ENCODE results near the gene HMBS. TPM values are rescaled to one million over a fixed set of nuclear protein-coding genes. Genes with fewer than 3 reads are reported as not detected.
"Not testable (repeated sequence)": the region's sequence is repeated elsewhere in the genome, so short reads cannot be mapped to it uniquely, and the experiment has no call there.

The HMBS gene
- polyA plus RNA-seq (2012; ENCODE audit: missing spikeins), result 28.2 TPM

DNA sequence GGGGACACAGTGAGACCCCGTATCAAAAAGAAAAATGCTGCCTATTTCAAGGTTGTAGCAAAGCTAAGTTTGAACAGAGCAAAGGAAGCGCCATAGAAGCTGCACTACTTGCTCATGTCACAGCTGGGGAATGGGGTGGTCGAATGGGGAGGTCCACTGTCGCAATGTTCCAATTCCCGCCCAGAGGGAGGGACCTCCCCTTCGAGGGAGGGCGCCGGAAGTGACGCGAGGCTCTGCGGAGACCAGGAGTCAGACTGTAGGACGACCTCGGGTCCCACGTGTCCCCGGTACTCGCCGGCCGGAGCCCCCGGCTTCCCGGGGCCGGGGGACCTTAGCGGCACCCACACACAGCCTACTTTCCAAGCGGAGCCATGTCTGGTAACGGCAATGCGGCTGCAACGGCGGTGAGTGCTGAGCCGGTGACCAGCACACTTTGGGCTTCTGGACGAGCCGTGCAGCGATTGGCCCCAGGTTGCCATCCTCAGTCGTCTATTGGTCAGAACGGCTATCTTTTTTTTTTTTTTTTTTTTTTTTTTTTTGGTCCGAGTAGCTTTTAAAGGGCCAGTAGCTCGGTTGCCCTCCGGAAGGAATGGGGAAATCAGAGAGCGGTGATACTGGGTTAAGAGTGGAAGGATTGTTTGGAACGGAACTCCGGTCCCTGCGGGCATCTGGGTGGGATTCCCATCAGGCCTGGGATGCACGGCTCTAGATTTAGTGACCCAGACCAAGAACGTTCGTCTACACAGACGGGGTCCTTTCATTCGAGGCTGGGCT, at the start of gene HMBS:
HMBS (plus strand) TSS at position 219 of the 774 bp plus-strand sequence; CDS start at position 372, 153 bp downstream.
- DNase-seq (ENCODE audit: insufficient read length) (peak; percentile 94), FAIRE-seq (peak; percentile 100)
- TF ChIP-seq POLR2AphosphoS5 (IDR thresholded peaks at IDR 0.05; ENCODE audit: low read depth, low read length), result peak; percentile 90
- 0 out of 2 replicates have a peak, but pooled peaks have one; percentile 6 for TF ChIP-seq TAF1 (IDR thresholded peaks at IDR 0.05; ENCODE audit: borderline replicate concordance, low read depth, low read length)
- peak; percentile 93 for TF ChIP-seq POLR2A (IDR thresholded peaks at IDR 0.05; ENCODE audit: low read depth, low read length)

DNA sequence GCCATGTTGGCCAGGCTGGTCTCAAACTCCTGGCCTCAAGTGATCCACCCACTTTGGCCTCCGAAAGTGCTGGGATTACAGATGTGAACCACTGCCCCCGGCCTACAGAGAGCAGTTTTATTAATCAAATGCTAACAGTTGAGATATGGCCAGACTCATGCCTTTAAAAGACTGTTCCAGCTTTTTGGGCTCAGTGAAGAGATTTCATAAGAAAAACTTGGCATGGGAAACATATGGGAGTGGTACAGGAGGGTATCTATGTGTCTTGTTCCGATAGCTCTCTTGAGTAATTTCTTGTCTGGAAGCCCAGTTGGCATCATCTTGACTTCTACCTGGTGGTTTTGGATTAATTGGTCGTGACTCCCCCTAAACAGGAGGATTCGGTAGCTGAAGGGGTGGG, 45.8 kb upstream of the HMBS start:
- TF ChIP-seq POLR2AphosphoS5 (IDR thresholded peaks at IDR 0.05; ENCODE audit: low read depth, low read length) (no peak), TAF1 (IDR thresholded peaks at IDR 0.05; ENCODE audit: borderline replicate concordance, low read depth, low read length) (no peak), POLR2A (IDR thresholded peaks at IDR 0.05; ENCODE audit: low read depth, low read length) (no peak)
- DNase-seq (ENCODE audit: insufficient read length) (no peak), FAIRE-seq (no peak)

DNA sequence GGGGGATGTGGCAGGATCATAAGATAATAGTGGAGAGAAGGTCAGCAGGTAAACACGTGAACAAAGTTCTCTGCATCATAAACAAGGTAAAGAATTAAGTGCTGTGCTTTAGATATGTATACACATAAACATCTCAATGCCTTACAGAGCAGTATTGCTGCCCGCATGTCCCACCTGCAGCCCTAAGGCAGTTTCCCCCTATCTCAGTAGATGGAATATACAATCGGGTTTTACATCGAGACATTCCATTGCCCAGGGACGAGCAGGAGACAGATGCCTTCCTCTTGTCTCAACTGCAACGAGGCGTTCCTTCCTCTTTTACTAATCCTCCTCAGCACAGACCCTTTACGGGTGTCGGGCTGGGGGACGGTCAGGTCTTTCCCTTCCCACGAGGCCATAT, 45.2 kb upstream of the HMBS start:
- FAIRE-seq; DNase-seq (ENCODE audit: insufficient read length): not testable (repeated sequence)

DNA sequence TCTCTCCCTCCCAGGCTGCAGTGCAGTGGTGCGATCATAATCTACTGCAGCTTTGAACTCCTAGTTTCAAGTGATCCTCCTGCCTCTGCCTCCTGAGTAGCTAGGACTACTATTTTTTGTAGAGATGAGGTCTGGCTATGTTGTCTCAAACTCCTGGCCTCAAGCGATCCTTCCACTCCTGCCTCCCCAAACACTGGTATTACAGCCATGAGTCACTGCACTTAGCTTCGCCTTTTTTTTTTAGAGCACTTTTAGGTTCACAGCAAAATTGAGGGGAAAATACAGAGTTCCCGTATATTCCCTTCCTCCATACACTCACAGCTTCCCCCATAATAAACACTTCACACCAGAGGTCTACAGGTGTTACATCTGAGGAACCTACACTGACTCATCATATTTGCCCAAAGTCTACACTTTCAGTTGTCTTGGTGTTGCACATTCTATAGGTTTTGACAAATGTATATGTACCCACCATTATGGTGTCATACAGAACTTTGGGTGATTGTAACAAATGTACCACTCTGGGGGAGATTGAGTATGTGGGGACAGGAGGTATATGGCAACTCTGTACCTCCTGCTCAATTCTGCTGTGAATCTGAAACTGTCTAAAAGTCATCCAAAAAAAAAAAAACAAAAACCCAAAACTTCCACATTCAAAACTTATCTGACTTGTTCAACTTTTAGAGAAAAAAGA, 42.7 kb upstream of the HMBS start:
- no peak for TF ChIP-seq POLR2A (IDR thresholded peaks at IDR 0.05; ENCODE audit: low read depth, low read length)
- no peak for TF ChIP-seq POLR2AphosphoS5 (IDR thresholded peaks at IDR 0.05; ENCODE audit: low read depth, low read length)
- no peak for TF ChIP-seq TAF1 (IDR thresholded peaks at IDR 0.05; ENCODE audit: borderline replicate concordance, low read depth, low read length)
- DNase-seq (ENCODE audit: insufficient read length) (no peak), FAIRE-seq (peak; percentile 46)

DNA sequence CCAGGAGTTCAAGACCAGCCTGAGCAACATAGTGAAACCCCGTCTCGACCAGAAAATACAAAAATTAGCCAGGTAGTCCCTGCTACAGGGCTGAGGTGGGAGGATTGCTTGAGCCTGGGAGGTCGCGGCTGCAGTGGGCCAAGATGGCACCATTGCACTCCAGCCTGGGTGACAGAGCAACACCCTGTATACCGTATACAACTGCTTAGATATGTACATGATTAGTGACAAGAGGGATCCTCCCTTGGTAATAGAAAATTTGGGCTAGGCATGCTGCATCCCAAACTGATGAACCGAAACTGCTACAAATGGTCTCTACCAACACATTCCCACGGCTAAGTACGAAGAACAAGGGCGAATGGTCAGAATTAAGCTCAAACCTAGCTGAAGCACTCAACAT, 41.8 kb upstream of the HMBS start:
- TF ChIP-seq POLR2A (IDR thresholded peaks at IDR 0.05; ENCODE audit: low read depth, low read length) (no peak), POLR2AphosphoS5 (IDR thresholded peaks at IDR 0.05; ENCODE audit: low read depth, low read length) (0 out of 2 replicates have a peak, but pooled peaks have one; percentile 27)
- DNase-seq (ENCODE audit: insufficient read length), result no peak
- FAIRE-seq, result no peak

DNA sequence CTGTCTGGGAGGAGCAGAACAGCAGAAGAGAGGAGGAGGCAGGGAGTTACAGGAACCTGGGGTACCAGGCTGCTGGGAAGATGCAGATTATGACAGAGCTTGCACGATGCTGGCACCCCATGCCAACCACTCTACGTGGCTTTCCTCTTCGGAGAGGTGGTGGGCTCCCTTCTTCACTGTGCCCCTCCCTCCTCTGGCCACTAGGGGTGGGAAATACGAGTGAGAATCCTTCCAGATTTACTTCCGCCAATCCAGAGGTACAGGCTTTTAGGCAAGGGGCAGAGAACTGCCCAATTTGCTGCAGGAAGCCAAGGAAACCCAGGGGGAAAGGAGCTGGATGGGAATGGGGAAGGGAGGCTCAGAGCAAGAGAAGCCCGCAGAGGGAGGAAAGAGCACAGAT, 40.0 kb upstream of the HMBS start:
- FAIRE-seq, result no peak

DNA sequence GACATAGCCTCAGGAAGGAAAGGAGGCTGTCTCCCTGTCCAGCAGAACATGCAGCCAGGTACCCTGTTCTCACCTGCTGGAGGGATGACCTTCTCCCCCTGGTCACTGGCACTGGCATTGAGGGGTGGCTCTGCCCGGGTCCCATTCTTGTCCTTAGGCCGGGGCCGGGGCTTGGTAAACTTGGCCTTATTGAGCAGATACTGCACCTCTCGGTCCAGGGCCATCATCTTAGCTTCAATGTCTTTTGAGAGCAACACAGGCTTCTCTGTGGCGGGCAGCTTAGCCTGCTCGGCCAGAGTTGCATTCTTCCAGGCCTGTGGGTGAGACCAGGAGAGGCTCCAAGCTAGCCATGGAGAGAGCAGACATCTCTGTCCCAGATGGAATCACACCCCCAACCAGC, 38.2 kb upstream of the HMBS start:
- DNase-seq (ENCODE audit: insufficient read length) (no peak), FAIRE-seq (no peak)
- no peak for TF ChIP-seq POLR2AphosphoS5 (IDR thresholded peaks at IDR 0.05; ENCODE audit: low read depth, low read length)
- TF ChIP-seq POLR2A (IDR thresholded peaks at IDR 0.05; ENCODE audit: low read depth, low read length), result 0 out of 2 replicates have a peak, but pooled peaks have one; percentile 28

More for the DNA sequence above, 40.0 kb upstream of the HMBS start:
- no peak for TF ChIP-seq POLR2A (IDR thresholded peaks at IDR 0.05; ENCODE audit: low read depth, low read length)
- TF ChIP-seq TAF1 (IDR thresholded peaks at IDR 0.05; ENCODE audit: borderline replicate concordance, low read depth, low read length), result no peak
- no peak for TF ChIP-seq POLR2AphosphoS5 (IDR thresholded peaks at IDR 0.05; ENCODE audit: low read depth, low read length)
- DNase-seq (ENCODE audit: insufficient read length), result no peak

DNA sequence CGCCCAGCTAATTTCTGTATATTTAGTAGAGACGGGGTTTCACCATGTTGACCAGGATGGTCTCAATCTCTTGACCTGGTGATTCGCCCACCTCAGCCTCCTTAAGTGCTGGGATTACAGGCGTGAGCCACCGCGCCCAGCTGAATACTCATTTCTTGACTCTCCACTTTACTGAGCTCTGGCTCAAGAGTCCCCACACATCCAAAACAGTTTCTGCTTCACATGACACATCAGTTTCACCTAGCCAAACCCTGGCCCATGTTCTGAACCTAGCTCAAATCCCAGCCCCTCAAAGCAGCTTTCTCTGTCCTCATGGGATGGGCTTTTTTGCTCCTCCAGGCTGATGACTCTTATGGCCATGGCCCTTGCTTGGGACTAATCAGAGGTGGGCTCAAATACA, 37.5 kb upstream of the HMBS start:
- no peak for TF ChIP-seq POLR2AphosphoS5 (IDR thresholded peaks at IDR 0.05; ENCODE audit: low read depth, low read length)
- no peak for TF ChIP-seq TAF1 (IDR thresholded peaks at IDR 0.05; ENCODE audit: borderline replicate concordance, low read depth, low read length)
- TF ChIP-seq POLR2A (IDR thresholded peaks at IDR 0.05; ENCODE audit: low read depth, low read length), result no peak
- no peak for FAIRE-seq

DNA sequence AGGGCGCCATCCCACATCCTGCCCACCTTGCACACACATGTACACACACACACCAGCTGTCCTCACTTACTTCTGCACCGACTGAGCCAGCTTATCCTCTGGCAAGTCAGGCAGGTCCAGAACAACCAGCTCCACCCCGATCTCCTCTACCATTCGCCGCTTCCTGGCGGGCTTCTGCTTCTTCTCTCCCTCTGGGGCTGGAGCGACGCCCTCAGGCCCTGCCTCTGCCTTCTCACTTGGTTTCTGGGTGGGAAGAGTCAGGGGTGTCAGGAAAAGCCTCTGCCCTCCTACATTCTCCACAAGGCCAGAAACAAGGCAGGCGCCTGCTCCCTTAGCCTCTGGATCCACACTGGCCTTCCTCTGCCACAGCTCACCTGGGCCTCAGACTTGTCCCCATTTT, 36.0 kb upstream of the HMBS start:
- DNase-seq (ENCODE audit: insufficient read length) (no peak), FAIRE-seq (no peak)
- TF ChIP-seq POLR2AphosphoS5 (IDR thresholded peaks at IDR 0.05; ENCODE audit: low read depth, low read length) (no peak), TAF1 (IDR thresholded peaks at IDR 0.05; ENCODE audit: borderline replicate concordance, low read depth, low read length) (no peak), POLR2A (IDR thresholded peaks at IDR 0.05; ENCODE audit: low read depth, low read length) (no peak)

More for the DNA sequence above, 37.5 kb upstream of the HMBS start:
- no peak for DNase-seq (ENCODE audit: insufficient read length)

DNA sequence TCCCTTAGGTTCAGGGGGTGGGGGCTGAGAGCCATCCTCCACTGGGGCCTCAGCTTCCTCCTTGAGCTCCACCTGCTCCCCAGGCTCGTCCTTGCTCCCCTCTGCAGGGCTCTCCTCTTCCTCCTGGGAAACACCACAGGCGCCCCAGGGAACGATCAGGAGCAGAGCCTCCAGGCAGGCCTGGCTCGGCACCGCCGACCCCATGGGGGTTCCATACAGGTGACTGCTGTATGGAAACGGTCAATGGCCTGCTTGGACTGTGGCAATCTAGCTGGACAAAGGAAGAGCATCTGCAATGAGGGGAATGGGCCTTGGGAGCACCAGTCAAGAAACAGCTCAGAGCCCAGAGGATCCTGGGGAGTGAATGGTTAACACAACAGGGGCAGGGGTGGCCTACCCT, 35.6 kb upstream of the HMBS start:
- no peak for DNase-seq (ENCODE audit: insufficient read length)
- FAIRE-seq, result no peak
- no peak for TF ChIP-seq POLR2A (IDR thresholded peaks at IDR 0.05; ENCODE audit: low read depth, low read length)
- TF ChIP-seq TAF1 (IDR thresholded peaks at IDR 0.05; ENCODE audit: borderline replicate concordance, low read depth, low read length), result no peak
- TF ChIP-seq POLR2AphosphoS5 (IDR thresholded peaks at IDR 0.05; ENCODE audit: low read depth, low read length), result no peak

DNA sequence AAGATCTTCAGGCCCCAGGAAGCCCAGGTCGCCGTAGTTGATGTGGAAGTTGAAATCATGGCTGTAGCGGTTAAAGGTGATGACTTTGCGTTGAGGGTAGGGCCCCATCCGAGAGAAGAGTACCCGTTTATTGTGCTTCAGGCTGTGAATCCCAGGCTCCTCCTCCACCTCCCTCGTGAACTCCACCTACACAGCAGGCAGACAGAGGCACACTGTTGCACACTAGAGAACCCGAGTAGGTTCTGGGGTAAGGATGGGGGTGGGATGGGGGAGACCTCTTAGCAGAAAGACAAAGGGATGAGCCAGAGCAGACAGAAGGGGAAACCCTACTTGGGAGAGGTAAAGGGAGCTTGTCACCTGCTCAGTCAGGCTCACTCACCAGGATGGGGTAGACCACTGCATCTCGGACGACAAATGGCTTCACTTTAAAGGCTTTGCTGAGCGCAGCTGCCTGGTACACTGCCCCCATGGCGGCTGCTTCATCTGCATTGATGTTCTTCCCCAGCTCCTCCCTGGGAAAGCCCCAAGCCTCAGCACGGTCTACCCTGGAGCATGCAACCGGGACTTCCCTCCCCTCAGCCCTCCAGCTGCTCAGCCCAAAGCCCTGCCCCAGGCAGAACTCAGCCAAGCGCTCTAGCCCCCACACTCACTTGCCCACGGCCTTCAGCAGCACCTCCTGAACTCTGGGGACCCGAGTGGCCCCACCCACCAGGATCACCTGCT, 33.1 kb upstream of the HMBS start:
- peak; percentile 100 for FAIRE-seq
- TF ChIP-seq POLR2AphosphoS5 (IDR thresholded peaks at IDR 0.05; ENCODE audit: low read depth, low read length) (peak; percentile 69; the same call in 1 of the 2 replicates), POLR2A (IDR thresholded peaks at IDR 0.05; ENCODE audit: low read depth, low read length) (peak; percentile 64), TAF1 (IDR thresholded peaks at IDR 0.05; ENCODE audit: borderline replicate concordance, low read depth, low read length) (no peak)
- DNase-seq (ENCODE audit: insufficient read length), result no peak
